Activated CD4-positive, alpha-beta T cell treated with anti-CD3 and anti-CD28 coated beads, Interleukin-2, amount 10 ng/mL, durations not matched to agents 7 days and 5 days (primary cell): ENCODE measurements around the gene ABHD16B. TPM values are rescaled to one million over a fixed set of nuclear protein-coding genes. Genes with fewer than 3 reads are reported as not detected.

Source experiments
- CTCF ChIA-PET: fragments of 350-600 bp; sonication (Branson Sonifier 250); formaldehyde crosslinking; loops from one replicate; lab custom pipeline; 2021; ENCODE audit warnings: antibody characterized with exemption; lab: Charles Lee
- POLR2A ChIA-PET: fragments of 350-600 bp; sonication (Branson Sonifier 250); formaldehyde crosslinking; loops from one replicate; lab custom pipeline; 2021; ENCODE audit warnings: antibody characterized with exemption; lab: Charles Lee
- DNase-seq: peaks from one replicate; pipeline ENCODE4 v3.0.0-alpha.2; 2020
- H3K27ac Mint-ChIP-seq: one replicate; pipeline ENCODE4 v1.8.0; 2021; ENCODE audit warnings: mild to moderate bottlenecking, moderate library complexity, mixed read lengths
- H3K27me3 Mint-ChIP-seq: one replicate; pipeline ENCODE4 v1.8.0; 2021; ENCODE audit warnings: mixed read lengths
- H3K36me3 Mint-ChIP-seq: one replicate; pipeline ENCODE4 v1.8.0; 2021; ENCODE audit warnings: low read depth, mixed read lengths
- H3K4me1 Mint-ChIP-seq: one replicate; pipeline ENCODE4 v1.8.0; 2021; ENCODE audit warnings: mixed read lengths
- H3K4me3 Mint-ChIP-seq: one replicate; pipeline ENCODE4 v1.8.0; 2021; ENCODE audit warnings: mild to moderate bottlenecking, moderate library complexity, mixed read lengths
- H3K9me3 Mint-ChIP-seq: one replicate; pipeline ENCODE4 v1.8.0; 2021; ENCODE audit warnings: mixed read lengths
- total RNA-seq, 2 experiments: library from RNA; stranded (reverse); gene quantifications; one replicate each; pipeline ENCODE4 v1.2.3, GENCODE V29; 2021

The ABHD16B gene
- total RNA-seq, 2 experiments from 2014 or later, result not detected

DNA sequence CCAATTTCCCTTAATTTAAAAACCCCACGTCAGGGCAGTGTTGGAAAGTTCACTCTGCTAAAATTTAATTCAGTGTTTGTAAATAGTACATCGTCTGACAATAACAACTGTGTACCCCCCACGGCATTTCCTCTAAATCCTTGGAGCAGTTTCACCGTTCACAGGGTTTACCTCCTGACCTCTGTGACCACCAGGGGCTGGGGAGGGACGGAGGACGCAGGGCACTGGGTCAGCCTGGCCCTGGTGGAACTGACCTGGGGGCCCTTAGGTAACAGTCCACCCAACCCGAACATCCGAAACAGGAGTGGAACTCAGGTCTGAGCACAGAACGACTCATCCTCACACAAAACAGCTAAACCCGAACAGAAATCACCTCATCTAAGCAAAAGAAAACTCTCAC lies 32.3 kb upstream of the ABHD16B start:
- peaks cover 49% of the 10 kb centered on the region for H3K27me3 Mint-ChIP-seq

DNA sequence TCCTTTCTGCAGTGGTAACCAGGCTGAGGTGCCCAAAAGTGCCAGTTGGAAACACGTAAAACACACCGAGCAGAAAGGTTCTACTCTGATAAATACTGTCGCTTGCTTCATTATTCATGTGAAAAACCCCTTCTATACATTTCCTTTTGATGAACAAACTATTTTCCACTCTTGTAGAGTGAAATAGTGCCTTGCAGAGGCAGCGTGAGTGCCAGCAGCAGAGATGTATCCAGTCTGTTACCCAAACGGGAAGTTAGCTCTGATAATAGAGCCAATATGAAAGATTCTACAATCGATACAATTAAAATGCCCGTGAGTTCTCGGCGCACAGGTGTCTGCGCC lies 31.7 kb upstream of the ABHD16B start:
- ChIA-PET CTCF (no interaction called here), POLR2A (no interaction called here)
- no peaks in the 10 kb centered on the region for H3K36me3 Mint-ChIP-seq
- H3K4me3 Mint-ChIP-seq, result peak overlapping the region; percentile 77
- H3K9me3 Mint-ChIP-seq, result no peaks in the 10 kb centered on the region
- H3K27me3 Mint-ChIP-seq, result peaks cover 46% of the 10 kb centered on the region
- peaks cover 8% of the 10 kb centered on the region for H3K4me1 Mint-ChIP-seq
- DNase-seq, result no peak
- no peak overlapping the region for H3K27ac Mint-ChIP-seq

More for the DNA sequence above, 32.3 kb upstream of the ABHD16B start:
- no peak for DNase-seq
- POLR2A ChIA-PET, result no interaction called here
- Mint-ChIP-seq H3K4me1 (peaks cover 8% of the 10 kb centered on the region), H3K9me3 (no peaks in the 10 kb centered on the region), H3K4me3 (peak overlapping the region; percentile 4), H3K27ac (no peak overlapping the region), H3K36me3 (no peaks in the 10 kb centered on the region)
- CTCF ChIA-PET, result no interaction called here

DNA sequence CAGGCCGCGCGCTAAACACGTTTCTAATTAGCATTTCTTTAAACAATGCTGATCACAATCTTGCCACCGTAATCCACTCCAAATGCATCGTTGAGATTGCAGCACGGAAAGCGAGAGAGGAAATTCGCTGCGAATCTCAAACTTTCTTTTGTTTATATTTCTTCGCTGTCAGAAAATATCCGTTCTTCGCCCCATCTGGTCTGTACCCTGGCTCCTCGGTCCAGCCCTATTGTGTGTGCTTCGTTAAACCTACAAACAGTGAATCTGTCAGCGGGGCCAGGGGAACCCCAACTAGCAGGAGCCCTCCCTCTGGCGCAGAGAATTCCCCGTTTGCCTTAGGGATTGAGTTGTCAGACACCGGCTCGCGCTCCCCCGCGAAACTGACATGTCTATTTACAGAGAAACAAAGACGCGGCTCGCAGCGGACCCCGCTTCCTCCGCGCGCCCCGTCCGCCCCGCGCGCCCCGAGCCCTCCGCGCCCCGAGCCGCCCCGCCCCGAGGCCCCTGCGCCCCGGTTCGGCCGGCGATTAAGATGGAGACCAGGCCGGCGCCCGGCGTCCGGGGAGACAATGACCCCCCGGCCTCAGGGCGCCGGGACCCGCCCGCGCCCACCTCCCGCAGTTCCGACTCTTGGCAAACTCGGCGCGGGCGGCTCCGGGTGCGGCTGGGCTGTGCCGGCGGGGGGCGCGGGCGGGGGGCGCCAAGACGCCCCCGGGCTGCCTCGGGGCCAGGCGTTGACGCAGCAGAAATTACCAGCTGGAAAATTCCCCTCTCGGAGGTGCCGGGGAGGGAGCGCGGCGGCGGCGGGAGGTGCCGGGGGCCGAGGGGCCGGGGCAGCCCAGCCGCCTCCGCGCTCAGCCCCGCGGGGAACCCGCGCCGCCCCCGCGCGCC lies 31.1 kb upstream of the ABHD16B start:
- H3K36me3 Mint-ChIP-seq, result no peaks in the 10 kb centered on the region

DNA sequence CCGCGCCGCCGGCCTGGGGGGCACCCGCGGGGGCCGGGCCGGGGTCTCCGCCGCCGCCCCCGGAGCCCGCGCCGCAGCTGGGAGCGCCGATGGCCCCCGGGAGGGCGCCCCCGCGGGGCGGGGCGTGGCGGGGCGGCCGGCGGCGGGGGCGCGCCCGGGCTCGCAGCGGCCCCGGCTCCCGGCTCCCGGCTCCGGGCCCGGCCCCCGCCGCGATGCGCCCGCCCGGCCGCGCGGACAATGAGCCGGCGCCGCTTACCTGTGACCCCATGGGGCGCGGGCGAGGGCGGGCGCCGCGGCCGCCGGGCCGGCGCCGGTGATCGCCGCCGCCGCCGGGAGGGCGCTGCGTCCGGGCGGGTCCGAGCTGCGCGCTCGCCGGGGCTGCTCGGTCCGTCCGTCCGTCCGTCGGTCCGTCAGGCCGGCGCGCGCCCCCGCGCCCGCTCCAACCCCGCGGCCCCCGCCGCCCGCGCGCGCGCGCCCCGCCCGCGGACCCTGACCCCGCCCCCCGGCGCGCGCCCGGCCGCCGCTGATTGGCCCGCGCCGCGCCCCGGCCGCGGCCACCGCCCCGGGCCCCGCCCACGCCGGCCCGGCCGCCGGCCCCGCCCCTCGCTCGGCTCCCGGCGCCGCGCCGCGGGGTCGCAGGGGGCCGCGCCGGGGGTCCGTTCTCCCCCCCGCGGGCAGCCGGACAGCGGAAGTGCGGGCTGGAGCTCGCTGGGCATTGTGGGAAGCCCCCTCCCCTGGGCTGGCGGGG lies 30.3 kb upstream of the ABHD16B start, which contains the start of gene ZBTB46:
Gene ZBTB46 (minus strand): TSS at position 424 of the 748 bp plus-strand sequence. CDS start 40,507 bp downstream, outside the sequence.
- H3K4me1 Mint-ChIP-seq, result peaks cover 8% of the 10 kb centered on the region
- ChIA-PET POLR2A (no interaction called here), CTCF (no interaction called here)
- H3K27ac Mint-ChIP-seq, result no peak within 1 kb of the TSS
- no peaks in the 10 kb centered on the region for H3K9me3 Mint-ChIP-seq
- no peaks in the 10 kb centered on the region for H3K36me3 Mint-ChIP-seq
- DNase-seq, result no peak
- peak within 1 kb of the TSS; percentile 77 for H3K4me3 Mint-ChIP-seq
- H3K27me3 Mint-ChIP-seq, result peaks cover 44% of the 10 kb centered on the region

More for the DNA sequence above, 31.1 kb upstream of the ABHD16B start:
- peaks cover 46% of the 10 kb centered on the region for H3K27me3 Mint-ChIP-seq
- DNase-seq, result no peak
- ChIA-PET POLR2A (no interaction called here), CTCF (no interaction called here)
- no peaks in the 10 kb centered on the region for H3K9me3 Mint-ChIP-seq
- H3K4me1 Mint-ChIP-seq, result peaks cover 8% of the 10 kb centered on the region
- no peak overlapping the region for H3K27ac Mint-ChIP-seq
- H3K4me3 Mint-ChIP-seq, result peak overlapping the region; percentile 77

DNA sequence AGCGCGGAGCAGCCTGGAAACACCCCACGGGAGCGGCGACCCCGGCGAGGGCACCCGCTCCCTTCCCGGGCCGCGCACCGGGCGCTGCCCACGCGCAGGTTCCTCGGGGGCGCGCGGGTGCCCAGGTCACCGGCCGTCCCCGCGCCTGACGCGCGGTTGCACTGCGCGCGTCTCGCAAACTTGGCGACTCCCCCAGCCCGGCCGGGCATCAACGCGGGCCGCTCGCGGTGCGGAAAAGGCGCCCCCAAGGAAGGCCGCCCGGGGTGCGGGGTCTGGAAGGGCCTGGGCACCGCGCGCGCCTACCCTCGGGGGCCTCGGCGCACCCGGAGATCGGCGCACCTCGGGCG lies 29.7 kb upstream of the ABHD16B start:
- Mint-ChIP-seq H3K36me3 (no peaks in the 10 kb centered on the region), H3K27me3 (peaks cover 42% of the 10 kb centered on the region), H3K4me3 (no peak overlapping the region), H3K4me1 (peaks cover 8% of the 10 kb centered on the region), H3K27ac (no peak overlapping the region), H3K9me3 (no peaks in the 10 kb centered on the region)
- ChIA-PET POLR2A (no interaction called here), CTCF (no interaction called here)
- no peak for DNase-seq

- peaks cover 8% of the 10 kb centered on the region for H3K4me1 Mint-ChIP-seq
- H3K27me3 Mint-ChIP-seq, result peaks cover 42% of the 10 kb centered on the region
- peak overlapping the region; percentile 25 for H3K4me3 Mint-ChIP-seq
- ChIA-PET CTCF (no interaction called here), POLR2A (no interaction called here)
- H3K27ac Mint-ChIP-seq, result no peak overlapping the region
- no peak for DNase-seq
- H3K9me3 Mint-ChIP-seq, result no peaks in the 10 kb centered on the region
- no peaks in the 10 kb centered on the region for H3K36me3 Mint-ChIP-seq
Observed at GRCh38 chr20:63831993-63832686, 29.2 kb upstream of the ABHD16B start.

DNA sequence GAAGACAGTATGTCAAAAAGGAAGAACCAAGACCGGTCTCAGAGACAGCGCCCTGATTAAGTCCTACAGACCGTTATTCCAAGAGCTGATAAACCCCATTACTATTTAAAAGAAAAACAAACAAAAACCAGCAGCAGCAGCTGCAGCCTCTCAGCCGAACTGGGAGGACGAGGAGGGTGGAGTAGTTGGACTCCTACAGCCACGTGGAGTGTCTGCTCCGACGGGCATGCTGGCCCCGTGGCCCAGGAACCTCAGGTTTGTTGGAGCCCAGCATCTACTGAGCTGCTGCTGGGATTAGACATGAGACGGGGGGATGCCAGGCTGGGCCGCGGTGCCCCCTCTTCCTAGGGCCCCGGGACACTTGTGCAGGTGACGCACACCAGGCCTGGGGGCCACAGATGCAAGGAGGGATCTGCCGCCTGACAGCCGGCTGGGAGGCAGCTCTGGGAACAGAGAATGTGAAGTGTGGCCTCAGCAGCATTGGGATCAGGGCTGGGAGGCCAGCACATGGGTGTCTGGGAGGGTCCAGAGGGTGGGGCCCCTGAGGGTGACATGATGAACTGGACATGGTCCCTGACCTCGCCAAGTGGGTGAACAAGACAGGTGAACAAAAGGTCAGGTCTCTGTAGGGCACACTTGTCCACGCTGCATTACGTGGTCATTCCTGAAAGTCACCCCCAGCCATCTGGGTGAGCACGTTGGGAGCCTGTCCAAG lies 27.4 kb upstream of the ABHD16B start:
- Mint-ChIP-seq H3K4me1 (peaks cover 10% of the 10 kb centered on the region), H3K4me3 (no peak overlapping the region), H3K27me3 (peaks cover 36% of the 10 kb centered on the region), H3K27ac (no peak overlapping the region), H3K9me3 (no peaks in the 10 kb centered on the region), H3K36me3 (no peaks in the 10 kb centered on the region)
- ChIA-PET POLR2A (no interaction called here), CTCF (no interaction called here)
- no peak for DNase-seq

GRCh38 chr20:63834491-63834880 lies 26.8 kb upstream of the ABHD16B start:
- no peak overlapping the region for H3K4me3 Mint-ChIP-seq
- no peaks in the 10 kb centered on the region for H3K36me3 Mint-ChIP-seq
- H3K27ac Mint-ChIP-seq, result no peak overlapping the region
- ChIA-PET POLR2A (no interaction called here), CTCF (interaction anchor here (0.6 kb wide), 1 partner anchor 398 kb away, joined by 4 read pairs; no protein-coding TSS in a partner anchor)
- H3K9me3 Mint-ChIP-seq, result no peaks in the 10 kb centered on the region
- no peak for DNase-seq
- peaks cover 31% of the 10 kb centered on the region for H3K27me3 Mint-ChIP-seq
- peaks cover 8% of the 10 kb centered on the region for H3K4me1 Mint-ChIP-seq

GRCh38 chr20:63835021-63835858 lies 26.1 kb upstream of the ABHD16B start:
- no peak overlapping the region for H3K4me3 Mint-ChIP-seq
- H3K4me1 Mint-ChIP-seq, result peaks cover 2% of the 10 kb centered on the region
- ChIA-PET CTCF (interaction anchor here (0.6 kb wide), 1 partner anchor 399 kb away, joined by 4 read pairs; no protein-coding TSS in a partner anchor), POLR2A (no interaction called here)
- no peaks in the 10 kb centered on the region for H3K36me3 Mint-ChIP-seq
- no peaks in the 10 kb centered on the region for H3K9me3 Mint-ChIP-seq
- no peak overlapping the region for H3K27ac Mint-ChIP-seq
- peaks cover 25% of the 10 kb centered on the region for H3K27me3 Mint-ChIP-seq
- DNase-seq, result no peak

- POLR2A ChIA-PET, result no interaction called here
- H3K4me3 Mint-ChIP-seq, result no peak overlapping the region
- H3K27ac Mint-ChIP-seq, result no peak overlapping the region
Observed at GRCh38 chr20:63836458-63837344, 24.6 kb upstream of the ABHD16B start.

GRCh38 chr20:63837479-63837878 lies 23.8 kb upstream of the ABHD16B start:
- peaks cover 30% of the 10 kb centered on the region for H3K27me3 Mint-ChIP-seq
- CTCF ChIA-PET, result interaction anchor here (0.7 to 1.2 kb wide), 2 partner anchors 10 to 300 kb away, joined by 3 read pairs; no protein-coding TSS in a partner anchor
- POLR2A ChIA-PET, result no interaction called here
- no peak for DNase-seq
- H3K9me3 Mint-ChIP-seq, result no peaks in the 10 kb centered on the region
- peaks cover 5% of the 10 kb centered on the region for H3K4me1 Mint-ChIP-seq
- no peak overlapping the region for H3K4me3 Mint-ChIP-seq
- H3K36me3 Mint-ChIP-seq, result no peaks in the 10 kb centered on the region
- no peak overlapping the region for H3K27ac Mint-ChIP-seq

More at GRCh38 chr20:63836458-63837344, 24.6 kb upstream of the ABHD16B start:
- Mint-ChIP-seq H3K27me3 (peaks cover 29% of the 10 kb centered on the region), H3K4me1 (peaks cover 2% of the 10 kb centered on the region), H3K36me3 (no peaks in the 10 kb centered on the region), H3K9me3 (no peaks in the 10 kb centered on the region)
- CTCF ChIA-PET, result interaction anchor here (0.5 to 0.7 kb wide), 3 partner anchors 27 to 299 kb away, joined by 3 read pairs; no protein-coding TSS in a partner anchor
- no peak for DNase-seq
